Stimulated activated naive CD4-positive, alpha-beta T cell (primary cell): ENCODE measurements around the gene ECM1.

Source experiments
- DNase-seq, 6 experiments: peaks; one replicate each; lab custom pipeline; 2025; lab: John Stamatoyannopoulos, UW

The ECM1 gene

GRCh38 chr1:150545486-150546032 lies 37.6 kb downstream of the ECM1 start:
- no peak for DNase-seq

GRCh38 chr1:150546294-150546937 lies 38.5 kb downstream of the ECM1 start:
- no peak for DNase-seq

GRCh38 chr1:150548324-150548631 lies 40.4 kb downstream of the ECM1 start:
- no peak for DNase-seq

GRCh38 chr1:150548632-150549495 lies 41.0 kb downstream of the ECM1 start, which contains the start of gene ADAMTSL4:
Gene ADAMTSL4 (plus strand): TSS chr1:150549408. CDS start chr1:150552289, 2,881 bp downstream.
- DNase-seq, result peak in 3 of 6 experiments; percentile 27 to 40 (median 33)

- peak in 1 of 6 experiments; percentile 21 for DNase-seq
Observed at GRCh38 chr1:150549496-150550221, 41.8 kb downstream of the ECM1 start.

- DNase-seq, result peak in 1 of 6 experiments; percentile 15
Observed at GRCh38 chr1:150550222-150551050, 42.5 kb downstream of the ECM1 start.

- peak in 2 of 6 experiments; percentile 23 to 37 for DNase-seq
Observed at GRCh38 chr1:150551051-150551783, 43.3 kb downstream of the ECM1 start.

- no peak for DNase-seq
Observed at GRCh38 chr1:150551784-150552127, 43.8 kb downstream of the ECM1 start.

GRCh38 chr1:150552128-150552910 lies 44.4 kb downstream of the ECM1 start:
- no peak for DNase-seq

GRCh38 chr1:150552911-150553289 lies 45.0 kb downstream of the ECM1 start:
- no peak for DNase-seq

GRCh38 chr1:150553392-150554085 lies 45.6 kb downstream of the ECM1 start:
- DNase-seq, result no peak

GRCh38 chr1:150554086-150554452 lies 46.2 kb downstream of the ECM1 start:
- DNase-seq, result no peak

GRCh38 chr1:150555198-150555970 lies 47.5 kb downstream of the ECM1 start:
- no peak for DNase-seq

- DNase-seq, result no peak
Observed at GRCh38 chr1:150555971-150556865, 48.3 kb downstream of the ECM1 start.

- DNase-seq, result no peak
Observed at GRCh38 chr1:150557065-150557600, 49.2 kb downstream of the ECM1 start.

GRCh38 chr1:150557813-150558212 lies 49.9 kb downstream of the ECM1 start:
- no peak for DNase-seq

- no peak for DNase-seq
Observed at GRCh38 chr1:150558303-150558704, 50.4 kb downstream of the ECM1 start.
